ENCODE results near the gene CDC42SE2. TPM values are rescaled to one million over a fixed set of nuclear protein-coding genes. Genes with fewer than 3 reads are reported as not detected.

Gene CDC42SE2
- total RNA-seq, 2 donors from 2014 or later = 51.0 to 63.5 TPM

DNA sequence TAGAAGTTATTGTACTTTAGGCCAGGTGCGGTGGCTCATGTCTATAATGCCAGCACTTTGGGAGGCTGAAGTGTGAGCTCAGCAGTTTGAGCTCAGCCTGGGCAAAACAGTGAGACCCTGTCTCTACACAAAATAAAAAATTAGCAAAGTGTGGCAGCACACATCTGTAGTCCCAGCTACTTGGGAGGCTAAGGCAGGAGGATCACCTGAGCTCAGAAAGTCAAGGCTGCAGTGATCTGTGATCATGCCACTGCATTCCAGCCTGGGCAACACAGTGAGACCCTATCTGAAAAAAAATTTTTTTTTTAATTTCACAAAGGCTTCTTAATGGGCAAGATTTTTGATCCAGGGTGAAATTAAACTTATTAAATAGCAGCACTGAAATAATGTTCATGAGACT is 92.8 kb downstream of the CDC42SE2 start:
- Histone ChIP-seq H3K36me3 (no peaks in the 10 kb centered on the region), H3K9me3 (no peaks in the 10 kb centered on the region), H3K27me3 (replicated peaks; ENCODE audit: insufficient read depth) (no peaks in the 10 kb centered on the region), H3K27ac (no peak overlapping the region), H3K4me1 (replicated peaks) (no peaks in the 10 kb centered on the region), H3K4me3 (no peak overlapping the region)
- WGBS = 63% methylated on average over 1 of the region's 1 CpG
- TF ChIP-seq, protein P1, sequence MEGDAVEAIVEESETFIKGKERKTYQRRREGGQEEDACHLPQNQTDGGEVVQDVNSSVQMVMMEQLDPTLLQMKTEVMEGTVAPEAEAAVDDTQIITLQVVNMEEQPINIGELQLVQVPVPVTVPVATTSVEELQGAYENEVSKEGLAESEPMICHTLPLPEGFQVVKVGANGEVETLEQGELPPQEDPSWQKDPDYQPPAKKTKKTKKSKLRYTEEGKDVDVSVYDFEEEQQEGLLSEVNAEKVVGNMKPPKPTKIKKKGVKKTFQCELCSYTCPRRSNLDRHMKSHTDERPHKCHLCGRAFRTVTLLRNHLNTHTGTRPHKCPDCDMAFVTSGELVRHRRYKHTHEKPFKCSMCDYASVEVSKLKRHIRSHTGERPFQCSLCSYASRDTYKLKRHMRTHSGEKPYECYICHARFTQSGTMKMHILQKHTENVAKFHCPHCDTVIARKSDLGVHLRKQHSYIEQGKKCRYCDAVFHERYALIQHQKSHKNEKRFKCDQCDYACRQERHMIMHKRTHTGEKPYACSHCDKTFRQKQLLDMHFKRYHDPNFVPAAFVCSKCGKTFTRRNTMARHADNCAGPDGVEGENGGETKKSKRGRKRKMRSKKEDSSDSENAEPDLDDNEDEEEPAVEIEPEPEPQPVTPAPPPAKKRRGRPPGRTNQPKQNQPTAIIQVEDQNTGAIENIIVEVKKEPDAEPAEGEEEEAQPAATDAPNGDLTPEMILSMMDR (IDR thresholded peaks at IDR 0.05) = no peak
- TF ChIP-seq POLR2A (IDR thresholded peaks at IDR 0.05) (no peak), POLR2AphosphoS5 (IDR thresholded peaks at IDR 0.05) (no peak)
- intact Hi-C loops (cut with DNase I) = no loop called here
- DNase-seq (ENCODE audit: low spot score) = no peak

DNA sequence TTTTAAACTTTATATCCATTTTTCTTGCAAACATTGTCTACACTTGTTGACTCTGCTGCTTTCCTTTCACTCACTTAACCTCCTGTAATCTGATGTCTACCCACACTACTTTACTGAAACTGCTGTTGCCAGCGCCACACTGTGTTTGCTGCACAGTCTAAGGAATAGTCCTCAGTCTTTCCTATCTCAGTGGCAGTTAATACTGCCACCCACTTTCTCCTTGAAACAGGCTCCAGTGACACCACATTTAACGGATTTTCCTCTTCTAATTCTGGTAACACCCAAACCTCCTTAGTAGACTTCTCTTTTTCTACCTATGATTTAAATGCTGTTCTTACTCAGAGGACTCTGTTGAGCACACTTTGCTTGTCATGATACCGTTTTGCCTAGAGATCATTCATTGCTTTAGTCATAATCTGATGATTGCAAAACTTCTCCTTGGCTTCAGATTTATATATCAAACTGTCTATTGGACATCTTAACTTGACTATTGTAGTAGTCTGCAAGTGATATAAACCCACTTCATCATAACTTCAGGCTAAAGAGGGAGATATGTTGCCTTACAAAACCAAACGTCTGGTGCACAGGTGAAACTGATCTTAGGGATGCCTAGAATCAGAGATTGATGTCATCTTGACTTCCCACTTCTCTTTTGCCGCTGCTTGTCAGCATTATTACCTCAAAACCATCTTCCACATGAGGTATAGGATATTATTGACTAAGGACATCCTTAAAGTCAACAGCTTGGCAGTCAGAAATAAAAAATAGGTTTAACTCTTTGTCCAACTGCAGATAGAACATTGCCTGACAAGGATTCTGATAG is 94.1 kb downstream of the CDC42SE2 start:
- DNase-seq (ENCODE audit: low spot score) = no peak
- Histone ChIP-seq H3K4me3 (no peak overlapping the region), H3K36me3 (no peaks in the 10 kb centered on the region), H3K9me3 (no peaks in the 10 kb centered on the region), H3K4me1 (replicated peaks) (no peaks in the 10 kb centered on the region), H3K27ac (no peak overlapping the region), H3K27me3 (replicated peaks; ENCODE audit: insufficient read depth) (no peaks in the 10 kb centered on the region)
- intact Hi-C loops (cut with DNase I) = no loop called here
- TF ChIP-seq POLR2AphosphoS5 (IDR thresholded peaks at IDR 0.05) = no peak
- no peak for TF ChIP-seq POLR2A (IDR thresholded peaks at IDR 0.05)
- TF ChIP-seq, protein P1 (IDR thresholded peaks at IDR 0.05) = no peak
- 80% methylated on average over 5 of the region's 5 CpGs for WGBS

DNA sequence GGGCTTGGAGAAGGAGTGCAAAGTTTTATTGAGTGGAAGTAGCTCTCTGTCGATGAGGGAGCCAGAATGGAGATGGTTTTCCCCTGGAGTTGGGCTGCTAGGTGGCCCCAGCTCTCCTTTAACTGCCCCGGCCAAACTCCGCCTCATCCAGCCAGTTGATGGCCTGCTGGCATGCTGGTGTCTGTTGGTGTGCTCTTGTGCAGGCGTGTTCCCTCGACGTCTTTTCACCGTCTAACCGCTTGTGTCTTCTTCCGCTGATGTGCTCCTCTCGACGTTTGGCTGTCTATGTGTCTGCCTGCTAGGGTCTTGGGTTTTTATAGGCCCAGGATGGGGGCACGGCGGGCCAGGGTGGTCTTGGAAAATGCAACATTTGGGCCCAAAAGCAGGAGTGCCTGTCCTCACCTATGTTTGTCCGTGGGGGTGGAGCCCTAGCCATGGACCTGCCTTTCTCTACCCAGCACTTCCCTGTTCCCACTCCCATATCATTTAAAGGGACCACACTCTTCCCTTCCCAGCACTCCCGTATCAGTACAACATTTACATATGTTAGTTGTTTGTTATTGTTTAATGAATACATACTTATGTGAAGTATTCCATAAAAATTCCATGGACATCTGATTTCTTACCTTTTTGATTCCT is 97.9 kb downstream of the CDC42SE2 start:
- no peak overlapping the region for H3K27ac ChIP-seq
- WGBS = 87% methylated on average over 15 of the region's 15 CpGs
- no peak for DNase-seq (ENCODE audit: low spot score)
- intact Hi-C loops (cut with DNase I) = no loop called here
- no peak overlapping the region for H3K4me3 ChIP-seq
- H3K27me3 ChIP-seq (replicated peaks; ENCODE audit: insufficient read depth) = no peaks in the 10 kb centered on the region
- TF ChIP-seq, protein P1 (IDR thresholded peaks at IDR 0.05) = no peak
- TF ChIP-seq POLR2AphosphoS5 (IDR thresholded peaks at IDR 0.05) (no peak), POLR2A (IDR thresholded peaks at IDR 0.05) (no peak)
- H3K4me1 ChIP-seq (replicated peaks) = no peaks in the 10 kb centered on the region
- no peaks in the 10 kb centered on the region for H3K9me3 ChIP-seq
- no peaks in the 10 kb centered on the region for H3K36me3 ChIP-seq

DNA sequence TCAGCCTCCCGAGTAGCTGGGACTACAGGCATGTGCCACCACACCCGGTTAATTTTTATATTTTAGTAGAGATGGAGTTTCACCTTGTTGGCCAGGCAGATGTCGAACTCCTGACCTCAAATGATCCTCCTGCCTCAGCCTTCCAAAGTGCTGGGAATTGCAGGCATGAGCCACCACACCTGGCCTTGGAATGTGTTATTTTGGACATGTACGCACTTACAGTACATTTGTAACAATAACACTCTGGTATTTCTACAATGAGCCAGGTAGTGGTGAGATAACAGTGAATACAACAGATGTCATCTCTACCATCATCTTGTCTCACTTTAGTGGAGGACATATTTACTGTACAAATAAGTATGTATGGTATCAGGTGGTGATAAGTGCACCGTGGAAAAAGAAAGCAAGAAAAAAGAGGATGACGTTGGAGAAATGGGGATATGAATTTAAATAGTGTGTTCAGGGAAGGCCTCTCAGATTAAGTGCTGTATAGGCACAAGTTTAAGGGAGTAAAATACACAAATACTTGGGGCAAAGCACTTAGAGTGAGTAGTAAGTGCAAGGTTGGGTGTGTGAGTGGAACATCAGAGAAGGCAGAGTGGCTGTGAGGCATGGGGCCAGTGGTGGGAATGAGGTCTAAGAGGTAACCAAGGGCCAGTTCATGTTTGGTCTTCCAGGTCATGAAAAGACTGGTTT is 100.1 kb downstream of the CDC42SE2 start:
- no peak overlapping the region for H3K27ac ChIP-seq

More for the DNA sequence above, 100.1 kb downstream of the CDC42SE2 start:
- TF ChIP-seq, protein P1 (IDR thresholded peaks at IDR 0.05) = no peak
- TF ChIP-seq POLR2A (IDR thresholded peaks at IDR 0.05) (no peak), POLR2AphosphoS5 (IDR thresholded peaks at IDR 0.05) (no peak)
- H3K9me3 ChIP-seq = no peaks in the 10 kb centered on the region
- no peaks in the 10 kb centered on the region for H3K36me3 ChIP-seq
- H3K4me1 ChIP-seq (replicated peaks) = no peaks in the 10 kb centered on the region
- H3K4me3 ChIP-seq = no peak overlapping the region
- H3K27me3 ChIP-seq (replicated peaks; ENCODE audit: insufficient read depth) = no peaks in the 10 kb centered on the region
- 88% methylated on average over 6 of the region's 6 CpGs for WGBS
- intact Hi-C loops (cut with DNase I) = no loop called here
- DNase-seq (ENCODE audit: low spot score) = no peak
